Esophagus squamous epithelium (tissue), 5 donors: Measurements from ENCODE around the gene SEPTIN5. TPM values are rescaled to one million over a fixed set of nuclear protein-coding genes. Genes with fewer than 3 reads are reported as not detected.

Experiments used
- DNase-seq: peaks from one replicate; lab custom pipeline; 2025; lab: John Stamatoyannopoulos, UW
- H3K27ac ChIP-seq, 4 donors: fragments of 200-600 bp; sonication (generic); one replicate each; pipeline ENCODE4 v1.5.1; 2016 to 2019; ENCODE audit warnings: mild to moderate bottlenecking in 1 of 4
- H3K27me3 ChIP-seq, 4 donors: fragments of 200-600 bp; sonication (generic); 1 replicate in 3 of 4; 2 replicates in 1 of 4; pipeline versions ENCODE4 v1.5.1 to v1.6.0; 2017 to 2021; ENCODE audit warnings: antibody characterized with exemption in 1 of 4
- H3K36me3 ChIP-seq, 3 donors: fragments of 200-600 bp; sonication (generic); one replicate each; pipeline ENCODE4 v1.5.1; 2016 to 2019
- H3K4me1 ChIP-seq, 3 donors: fragments of 200-600 bp; sonication (generic); one replicate each; pipeline ENCODE4 v1.5.1; 2017 to 2019
- H3K4me3 ChIP-seq, 4 donors: fragments of 200-600 bp; sonication (generic); 1 replicate in 3 of 4; 2 replicates in 1 of 4; pipeline ENCODE4 v1.5.1; 2016 to 2019; ENCODE audit warnings: mild to moderate bottlenecking in 2 of 4, moderate library complexity in 1 of 4
- H3K9me3 ChIP-seq, 3 donors: fragments of 200-600 bp; sonication (generic); one replicate each; pipeline ENCODE4 v1.5.1; 2016 to 2019
- POLR2A ChIP-seq, 4 donors: fragments of 450-650 bp; IDR thresholded peaks; one replicate each; pipeline ENCODE4 v1.6.1; 2017; ENCODE audit warnings: antibody characterized with exemption in 4 of 4, mild to moderate bottlenecking in 4 of 4, moderate library complexity in 3 of 4
- WGBS, 2 donors: methylation state at CpG; one replicate each; pipeline ENCODE4 v1.1.5; 2018; 5-methylcytosine and 5-hydroxymethylcytosine counted together
- intact Hi-C: fragments of 100-400 bp; cut with DNase I; formaldehyde crosslinking; loops from one replicate; pipeline ENCODE4 v1.15.0; 2022
- total RNA-seq, 4 donors: library from RNA; depleted of rRNA; stranded (reverse); fragments of >200 nt; gene quantifications; one replicate each; pipeline ENCODE4 v1.1.0, GENCODE V29; 2016
- TF ChIP-seq, protein P1 (sequence below), 6 experiments: fragments of 450-650 bp in 4 of 6; fragments of 200-600 bp in 2 of 6; sonication (generic) in 2 of 6; IDR thresholded peaks; one replicate each; pipeline ENCODE4 v1.5.1; 2016 to 2019; ENCODE audit warnings: antibody characterized with exemption in 6 of 6, mild to moderate bottlenecking in 4 of 6, moderate library complexity in 4 of 6
- donor health status: DM: yes; HTN: yes; CAD: no.

Gene SEPTIN5
- total RNA-seq, 4 donors from 2014 or later = 19.8 to 69.7 (median 36.3) TPM

GRCh38 chr22:19720150-19720827 is 6.0 kb downstream of the SEPTIN5 start:
- Histone ChIP-seq H3K4me3 (no peak overlapping the region), H3K9me3 (no peaks in the 10 kb centered on the region), H3K4me1 (peaks cover 27 to 66% (median 39%) of the 10 kb centered on the region in 3 donors), H3K36me3 (peaks cover 0 to 42% (median 0%) of the 10 kb centered on the region in 3 donors), H3K27me3 (peaks cover 0 to 93% (median 0%) of the 10 kb centered on the region in 4 donors), H3K27ac (no peak overlapping the region)
- WGBS, 2 donors = 91 to 94% methylated on average over 13 to 15 of the region's 26 CpGs
- TF ChIP-seq, protein P1, sequence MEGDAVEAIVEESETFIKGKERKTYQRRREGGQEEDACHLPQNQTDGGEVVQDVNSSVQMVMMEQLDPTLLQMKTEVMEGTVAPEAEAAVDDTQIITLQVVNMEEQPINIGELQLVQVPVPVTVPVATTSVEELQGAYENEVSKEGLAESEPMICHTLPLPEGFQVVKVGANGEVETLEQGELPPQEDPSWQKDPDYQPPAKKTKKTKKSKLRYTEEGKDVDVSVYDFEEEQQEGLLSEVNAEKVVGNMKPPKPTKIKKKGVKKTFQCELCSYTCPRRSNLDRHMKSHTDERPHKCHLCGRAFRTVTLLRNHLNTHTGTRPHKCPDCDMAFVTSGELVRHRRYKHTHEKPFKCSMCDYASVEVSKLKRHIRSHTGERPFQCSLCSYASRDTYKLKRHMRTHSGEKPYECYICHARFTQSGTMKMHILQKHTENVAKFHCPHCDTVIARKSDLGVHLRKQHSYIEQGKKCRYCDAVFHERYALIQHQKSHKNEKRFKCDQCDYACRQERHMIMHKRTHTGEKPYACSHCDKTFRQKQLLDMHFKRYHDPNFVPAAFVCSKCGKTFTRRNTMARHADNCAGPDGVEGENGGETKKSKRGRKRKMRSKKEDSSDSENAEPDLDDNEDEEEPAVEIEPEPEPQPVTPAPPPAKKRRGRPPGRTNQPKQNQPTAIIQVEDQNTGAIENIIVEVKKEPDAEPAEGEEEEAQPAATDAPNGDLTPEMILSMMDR (IDR thresholded peaks at IDR 0.05) = no peak
- no peak for TF ChIP-seq POLR2A (IDR thresholded peaks at IDR 0.05)
- intact Hi-C loops = no loop called here
- DNase-seq = no peak

- no peaks in the 10 kb centered on the region for H3K9me3 ChIP-seq
- peaks cover 23 to 60% (median 36%) of the 10 kb centered on the region in 3 donors for H3K4me1 ChIP-seq
- peaks cover 0 to 42% (median 0%) of the 10 kb centered on the region in 3 donors for H3K36me3 ChIP-seq
- H3K27ac ChIP-seq = no peak overlapping the region
- WGBS, 2 donors = no CpG with 5 or more reads among the region's 2 CpGs
- no peak for DNase-seq
- no peak for TF ChIP-seq POLR2A (IDR thresholded peaks at IDR 0.05)
- TF ChIP-seq, protein P1 (IDR thresholded peaks at IDR 0.05) = no peak
- intact Hi-C loops = no loop called here
- H3K27me3 ChIP-seq = peaks cover 0 to 90% (median 0%) of the 10 kb centered on the region in 4 donors
- no peak overlapping the region for H3K4me3 ChIP-seq
Measured at GRCh38 chr22:19720999-19721329, 6.7 kb downstream of the SEPTIN5 start.

GRCh38 chr22:19721330-19722177 is 7.3 kb downstream of the SEPTIN5 start:
- Histone ChIP-seq H3K36me3 (peaks cover 0 to 42% (median 0%) of the 10 kb centered on the region in 3 donors), H3K27ac (no peak overlapping the region), H3K9me3 (no peaks in the 10 kb centered on the region), H3K27me3 (peaks cover 0 to 90% (median 0%) of the 10 kb centered on the region in 4 donors), H3K4me1 (peaks cover 23 to 54% (median 35%) of the 10 kb centered on the region in 3 donors), H3K4me3 (no peak overlapping the region)
- WGBS, 2 donors = 59 to 98% methylated on average over 4 to 8 of the region's 44 CpGs
- DNase-seq = no peak
- intact Hi-C loops = no loop called here
- TF ChIP-seq, protein P1 (IDR thresholded peaks at IDR 0.05) = no peak
- no peak for TF ChIP-seq POLR2A (IDR thresholded peaks at IDR 0.05)

DNA sequence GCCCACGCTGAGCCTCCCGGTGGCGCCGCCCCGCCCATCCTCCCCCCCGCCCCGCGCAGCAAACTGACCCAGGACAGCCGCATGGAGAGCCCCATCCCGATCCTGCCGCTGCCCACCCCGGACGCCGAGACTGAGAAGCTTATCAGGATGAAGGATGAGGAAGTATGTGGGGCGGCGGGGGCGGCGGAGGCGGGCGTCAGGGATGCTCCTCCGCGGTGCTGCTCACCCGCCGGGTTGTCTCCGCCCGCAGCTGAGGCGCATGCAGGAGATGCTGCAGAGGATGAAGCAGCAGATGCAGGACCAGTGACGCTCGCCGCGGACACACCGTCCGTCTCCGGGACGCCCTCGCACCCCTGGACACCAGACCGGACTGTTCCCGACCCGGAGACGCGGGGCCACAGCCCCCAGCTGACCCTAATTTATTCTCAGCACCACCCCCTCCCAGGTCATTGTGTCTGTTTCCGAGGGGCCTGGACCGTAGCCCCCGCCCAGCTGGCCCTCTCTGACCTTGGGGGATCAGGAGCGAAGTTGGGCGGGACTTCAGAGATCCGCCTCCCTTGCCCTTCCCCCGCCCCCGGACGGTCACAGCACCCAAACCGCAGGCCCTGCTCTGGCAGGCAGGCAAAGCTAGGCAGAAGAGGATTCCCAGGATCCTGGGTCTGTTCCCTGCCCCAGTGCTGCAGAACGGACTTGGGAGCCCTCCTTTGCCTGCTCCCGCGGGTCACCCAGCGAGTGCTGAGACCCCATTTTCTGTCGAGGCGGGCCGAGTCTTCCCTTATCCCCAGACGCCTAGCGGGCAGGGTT is 8.1 kb downstream of the SEPTIN5 start:
- TF ChIP-seq POLR2A (IDR thresholded peaks at IDR 0.05) = no peak
- TF ChIP-seq, protein P1 (IDR thresholded peaks at IDR 0.05) = no peak
- peaks cover 20 to 46% (median 27%) of the 10 kb centered on the region in 3 donors for H3K4me1 ChIP-seq
- H3K36me3 ChIP-seq = peaks cover 0 to 42% (median 0%) of the 10 kb centered on the region in 3 donors
- H3K27ac ChIP-seq = no peak overlapping the region
- WGBS, 2 donors = 81% methylated on average over 3 of the region's 60 CpGs; no CpG with 5 or more reads in 1 of the 2 donors
- H3K27me3 ChIP-seq = peaks cover 0 to 89% (median 0%) of the 10 kb centered on the region in 4 donors
- H3K4me3 ChIP-seq = no peak overlapping the region
- no peaks in the 10 kb centered on the region for H3K9me3 ChIP-seq
- intact Hi-C loops = no loop called here
- no peak for DNase-seq
